Caco-2 (cell line): ENCODE results near the gene COL11A2. TPM values are rescaled to one million over a fixed set of nuclear protein-coding genes. Genes with fewer than 3 reads are reported as not detected.

ENCODE experiments used
- BruUV-seq: library from RNA; stranded (reverse); fragments of 400-500 nt; replicated peaks from 2 replicates; lab custom pipeline; 2021; lab: Mats Ljungman, UMichigan
- CTCF ChIA-PET: fragments of 300-600 bp; sonication (Branson Sonifier 250); formaldehyde crosslinking; loops from one replicate; lab custom pipeline; 2022; ENCODE audit warnings: antibody characterized with exemption; lab: Charles Lee
- POLR2A ChIA-PET: fragments of 300-600 bp; sonication (Branson Sonifier 250); formaldehyde crosslinking; loops from one replicate; lab custom pipeline; 2022; ENCODE audit warnings: antibody characterized with exemption; lab: Charles Lee
- DNase-seq, 2 experiments: peaks; one replicate each; pipeline versions ENCODE4 v3.0.0 to v3.0.0-alpha.2; 2020 to 2022
- H3K27me3 ChIP-seq: replicated peaks from 2 replicates; pipeline ENCODE4 v1.6.0; 2011; ENCODE audit warnings: low read length; ENCODE audit not compliant: control insufficient read depth, insufficient read depth
- H3K36me3 ChIP-seq: 2 replicates; pipeline ENCODE4 v1.5.1; 2011; ENCODE audit warnings: low read length; ENCODE audit not compliant: control insufficient read depth, insufficient read depth
- H3K4me1 ChIP-seq: fragments of 250-450 bp; sonication (Bioruptor Pico); 2 replicates; pipeline ENCODE4 v1.5.1; 2020; ENCODE audit warnings: mild to moderate bottlenecking
- H3K4me3 ChIP-seq: 2 replicates; pipeline ENCODE4 v1.5.1; 2011; ENCODE audit warnings: low read depth, mild to moderate bottlenecking, control low read depth, low read length
- H3K9me3 ChIP-seq: fragments of 250-450 bp; sonication (Bioruptor Pico); 2 replicates; pipeline ENCODE4 v1.5.1; 2020; ENCODE audit warnings: mild to moderate bottlenecking, moderate library complexity
- H3K27ac Mint-ChIP-seq: one replicate; pipeline ENCODE4 v1.8.0; 2022; ENCODE audit warnings: mixed read lengths; ENCODE audit not compliant: unreplicated experiment
- H3K27me3 Mint-ChIP-seq: one replicate; pipeline ENCODE4 v1.8.0; 2022; ENCODE audit warnings: mixed read lengths; ENCODE audit not compliant: insufficient read depth, unreplicated experiment
- H3K36me3 Mint-ChIP-seq: one replicate; pipeline ENCODE4 v1.8.0; 2022; ENCODE audit warnings: mild to moderate bottlenecking, mixed read lengths; ENCODE audit not compliant: insufficient read depth, unreplicated experiment
- H3K4me1 Mint-ChIP-seq: one replicate; pipeline ENCODE4 v1.8.0; 2022; ENCODE audit warnings: low read depth, mixed read lengths; ENCODE audit not compliant: unreplicated experiment
- H3K4me3 Mint-ChIP-seq: one replicate; pipeline ENCODE4 v1.8.0; 2022; ENCODE audit warnings: mild to moderate bottlenecking, moderate library complexity, mixed read lengths; ENCODE audit not compliant: unreplicated experiment
- H3K9me3 Mint-ChIP-seq: one replicate; pipeline ENCODE4 v1.8.0; 2022; ENCODE audit warnings: mixed read lengths; ENCODE audit not compliant: unreplicated experiment
- CTCF ChIP-seq, 2 experiments: fragments of 200-600 bp in 1 of 2; IDR thresholded peaks; 1 replicate in 1 of 2; 2 replicates in 1 of 2; pipeline versions ENCODE4 v1.5.1 to v1.8.0; 2011 to 2022; ENCODE audit warnings: antibody characterized with exemption in 1 of 2, control low read depth in 1 of 2, inconsistent platforms in 1 of 2, low read depth in 1 of 2, low read length in 1 of 2, mild to moderate bottlenecking in 1 of 2, moderate library complexity in 1 of 2; ENCODE audit not compliant: insufficient read depth in 1 of 2, severe bottlenecking in 1 of 2, unreplicated experiment in 1 of 2
- intact Hi-C: fragments of 100-400 bp; cut with micrococcal nuclease; formaldehyde crosslinking; loops from one replicate; pipeline ENCODE4 v1.10.0; 2022; ENCODE audit not compliant: unreplicated experiment
- total RNA-seq: library from RNA; stranded (reverse); gene quantifications from 2 replicates; pipeline ENCODE4 v1.2.3, GENCODE V29; 2022

The COL11A2 gene
- total RNA-seq, 1 experiment from 2014 or later = 1.3 TPM

DNA sequence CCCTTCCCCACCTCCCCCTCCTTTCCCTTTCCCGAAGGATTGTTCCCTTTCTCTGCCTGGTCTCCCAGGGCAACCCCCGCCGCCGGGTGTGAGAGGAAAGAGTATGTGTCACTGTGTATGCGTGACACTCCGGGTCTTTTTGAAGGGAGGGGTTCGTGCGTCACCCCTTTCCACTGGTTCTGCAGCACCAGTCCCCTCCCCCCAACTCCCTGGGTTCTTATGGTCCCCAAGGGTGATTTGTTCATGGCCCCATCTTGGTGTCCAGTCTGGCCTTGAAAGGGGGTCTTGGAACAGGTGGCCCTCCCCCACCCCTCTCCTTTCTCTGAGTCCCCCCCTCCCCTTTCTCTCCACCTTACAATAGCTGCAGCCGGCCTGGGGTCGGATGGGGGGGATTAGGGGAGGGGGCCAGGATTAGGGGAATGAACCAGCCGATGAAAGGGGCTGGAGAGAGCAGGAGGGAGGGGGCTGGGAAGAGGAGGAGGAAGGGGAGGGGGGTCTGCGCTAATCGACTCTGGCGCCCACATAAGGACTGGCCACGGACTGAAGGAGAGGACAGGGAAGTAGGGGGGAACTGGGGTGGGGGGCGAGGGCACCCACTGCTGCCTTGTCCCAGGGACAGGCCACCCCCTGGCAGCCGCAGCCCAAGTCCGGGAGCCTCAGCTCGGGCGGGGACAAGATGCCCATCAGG, 14.7 kb upstream of the COL11A2 start:
- Mint-ChIP-seq H3K36me3 (peaks cover 67% of the 10 kb centered on the region), H3K27ac (peak overlapping the region; percentile 90), H3K27me3 (no peaks in the 10 kb centered on the region), H3K9me3 (no peaks in the 10 kb centered on the region), H3K4me3 (peak overlapping the region; percentile 98), H3K4me1 (peaks cover 29% of the 10 kb centered on the region)
- ChIA-PET POLR2A (interaction anchor here (1.3 kb wide), 1 partner anchor 41 kb away, joined by 3 read pairs; no protein-coding TSS in a partner anchor), CTCF (no interaction called here)
- no peaks in the 10 kb centered on the region for H3K27me3 ChIP-seq
- TF ChIP-seq CTCF (IDR thresholded peaks at IDR 0.05; ENCODE audit: insufficient read depth in 1 of 2, low read depth in 1 of 2, low read length in 1 of 2, severe bottlenecking in 1 of 2, unreplicated experiment in 1 of 2) = no peak
- H3K9me3 ChIP-seq = no peaks in the 10 kb centered on the region
- peaks cover 18% of the 10 kb centered on the region for H3K4me1 ChIP-seq
- H3K4me3 ChIP-seq = peak overlapping the region; percentile 88
- DNase-seq = no peak
- intact Hi-C loops = no loop called here
- peaks cover 14% of the 10 kb centered on the region for H3K36me3 ChIP-seq
- no TSS peak for BruUV-seq

DNA sequence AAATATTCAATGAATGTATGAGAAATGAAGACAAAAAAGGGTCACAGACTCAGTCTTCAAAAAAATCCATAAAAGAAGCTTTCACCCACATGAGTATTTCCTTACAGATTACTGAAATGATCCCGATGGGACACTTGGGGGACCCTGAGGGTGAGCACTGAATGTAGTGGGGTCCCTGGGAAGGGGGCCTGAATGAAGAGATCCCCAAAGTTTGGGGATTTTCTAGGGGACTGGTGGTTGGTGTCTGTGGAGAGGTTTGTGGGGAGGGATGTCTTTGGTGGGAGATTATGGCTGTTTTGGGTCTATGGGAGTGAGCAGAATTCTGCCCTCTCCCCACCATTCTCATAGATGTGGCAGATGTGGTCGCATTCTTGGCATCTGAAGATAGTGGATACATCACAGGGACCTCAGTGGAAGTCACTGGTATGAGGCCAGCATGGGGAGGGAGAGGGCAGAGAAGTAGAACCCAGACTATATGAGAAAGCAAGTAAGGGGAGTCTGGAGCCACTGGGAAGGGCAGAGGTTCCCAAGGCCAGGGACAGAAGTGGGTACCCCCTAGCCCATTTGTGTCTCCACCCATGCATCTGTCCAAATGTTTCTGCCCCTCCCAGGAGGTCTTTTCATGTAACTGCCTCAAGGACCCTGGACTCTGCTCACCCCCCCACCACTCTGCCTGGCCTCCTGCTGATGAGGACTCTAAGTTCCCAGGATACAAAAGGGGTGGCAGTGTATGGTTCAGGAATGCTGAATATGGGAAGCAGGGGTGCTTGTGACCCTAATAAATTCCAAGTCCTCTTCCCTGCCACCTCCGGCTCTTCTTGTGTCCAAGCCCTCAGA, 14.0 kb upstream of the COL11A2 start:
- Mint-ChIP-seq H3K27me3 (no peaks in the 10 kb centered on the region), H3K4me1 (peaks cover 31% of the 10 kb centered on the region), H3K27ac (peak overlapping the region; percentile 90), H3K4me3 (peak overlapping the region; percentile 90), H3K36me3 (peaks cover 72% of the 10 kb centered on the region), H3K9me3 (no peaks in the 10 kb centered on the region)
- DNase-seq = no peak
- ChIA-PET POLR2A (no interaction called here), CTCF (no interaction called here)
- intact Hi-C loops = no loop called here
- Histone ChIP-seq H3K4me1 (peaks cover 22% of the 10 kb centered on the region), H3K9me3 (no peaks in the 10 kb centered on the region), H3K27me3 (no peaks in the 10 kb centered on the region), H3K4me3 (no peak overlapping the region), H3K36me3 (peaks cover 17% of the 10 kb centered on the region)
- no TSS peak for BruUV-seq
- no peak for TF ChIP-seq CTCF (IDR thresholded peaks at IDR 0.05; ENCODE audit: insufficient read depth in 1 of 2, low read depth in 1 of 2, low read length in 1 of 2, severe bottlenecking in 1 of 2, unreplicated experiment in 1 of 2)
